CD14-positive monocyte (primary cell): ENCODE measurements around the gene PSME1. TPM values are rescaled to one million over a fixed set of nuclear protein-coding genes. Genes with fewer than 3 reads are reported as not detected.

Source experiments
- DNase-seq, 3 donors: peaks; one replicate each; pipeline ENCODE4 v3.0.0-alpha.2; 2011 to 2022
- H2AFZ ChIP-seq: 2 replicates; pipeline ENCODE4 v1.6.0; 2012; ENCODE audit warnings: mild to moderate bottlenecking, low read depth, low read length, inconsistent platforms; ENCODE audit not compliant: insufficient read depth, poor library complexity, severe bottlenecking
- H3K27ac ChIP-seq, 2 donors: 1 replicate in 1 of 2; 2 replicates in 1 of 2; pipeline ENCODE4 v1.5.1; 2012 to 2013; ENCODE audit warnings: low read length in 2 of 2, control low read depth in 1 of 2, inconsistent platforms in 1 of 2, low read depth in 1 of 2, mild to moderate bottlenecking in 1 of 2
- H3K27me3 ChIP-seq, 2 donors: one replicate each; pipeline versions ENCODE4 v1.6.0 to v1.6.1; 2011 to 2013; ENCODE audit warnings: low read length in 2 of 2; ENCODE audit not compliant: control insufficient read depth in 2 of 2, insufficient read depth in 2 of 2
- H3K36me3 ChIP-seq, 2 donors: replicated peaks in 1 of 2; 1 replicate in 1 of 2; 2 replicates in 1 of 2; pipeline versions ENCODE4 v1.5.1 to v1.6.1; 2012 to 2013; ENCODE audit warnings: low read length in 2 of 2, control low read depth in 1 of 2, inconsistent platforms in 1 of 2, mild to moderate bottlenecking in 1 of 2; ENCODE audit not compliant: insufficient read depth in 2 of 2, control insufficient read depth in 1 of 2
- H3K4me1 ChIP-seq, 2 donors: 1 replicate in 1 of 2; 2 replicates in 1 of 2; pipeline versions ENCODE4 v1.5.1 to v1.6.1; 2012 to 2013; ENCODE audit warnings: low read length in 2 of 2, control low read depth in 1 of 2, inconsistent platforms in 1 of 2, mild to moderate bottlenecking in 1 of 2, moderate library complexity in 1 of 2; ENCODE audit not compliant: insufficient read depth in 2 of 2, control insufficient read depth in 1 of 2
- H3K4me2 ChIP-seq: replicated peaks from 2 replicates; pipeline ENCODE3; 2012; ENCODE audit warnings: low read length, moderate library complexity, mild to moderate bottlenecking; ENCODE audit not compliant: poor library complexity, severe bottlenecking; ENCODE audit errors: extremely low read depth
- H3K4me3 ChIP-seq, 3 experiments: fragments of 200-600 bp in 1 of 3; sonication (generic) in 1 of 3; replicated peaks in 1 of 3; 1 replicate in 2 of 3; 2 replicates in 1 of 3; pipeline ENCODE4 v1.5.1; 2011 to 2013; ENCODE audit warnings: low read length in 3 of 3, mild to moderate bottlenecking in 3 of 3, control low read depth in 2 of 3, low read depth in 2 of 3, inconsistent platforms in 1 of 3, moderate library complexity in 1 of 3
- H3K79me2 ChIP-seq: 2 replicates; pipeline ENCODE4 v1.6.0; 2012; ENCODE audit warnings: mild to moderate bottlenecking, control low read depth, inconsistent platforms, low read length, moderate library complexity; ENCODE audit not compliant: insufficient read depth
- H3K9ac ChIP-seq: 2 replicates; pipeline ENCODE4 v1.6.0; 2017; ENCODE audit warnings: low read length, mild to moderate bottlenecking; ENCODE audit not compliant: insufficient read depth, poor library complexity, severe bottlenecking
- H3K9me3 ChIP-seq, 2 donors: replicated peaks in 1 of 2; 1 replicate in 1 of 2; 2 replicates in 1 of 2; pipeline versions ENCODE4 v1.5.1 to v1.6.1; 2012 to 2013; ENCODE audit warnings: low read length in 2 of 2, control low read depth in 1 of 2; ENCODE audit not compliant: control insufficient read depth in 1 of 2, insufficient read depth in 1 of 2
- H4K20me1 ChIP-seq: 2 replicates; pipeline ENCODE4 v1.6.0; 2012; ENCODE audit warnings: mild to moderate bottlenecking, low read length, control low read depth, moderate library complexity; ENCODE audit not compliant: insufficient read depth
- H3K27ac Mint-ChIP-seq, 7 donors: one replicate each; pipeline ENCODE4 v1.8.0; 2020; ENCODE audit warnings: mild to moderate bottlenecking in 7 of 7, mixed read lengths in 7 of 7, moderate library complexity in 6 of 7, inconsistent platforms in 2 of 7
- H3K27me3 Mint-ChIP-seq, 3 donors: one replicate each; pipeline ENCODE4 v1.8.0; 2021 to 2022; ENCODE audit warnings: low read depth in 3 of 3, mild to moderate bottlenecking in 3 of 3, mixed read lengths in 3 of 3, moderate library complexity in 3 of 3, inconsistent platforms in 1 of 3
- H3K36me3 Mint-ChIP-seq, 2 donors: one replicate each; pipeline ENCODE4 v1.8.0; 2020; ENCODE audit warnings: mixed read lengths in 2 of 2, inconsistent platforms in 1 of 2, mild to moderate bottlenecking in 1 of 2
- H3K4me1 Mint-ChIP-seq: one replicate; pipeline ENCODE4 v1.8.0; 2020; ENCODE audit warnings: mild to moderate bottlenecking, mixed read lengths
- H3K4me3 Mint-ChIP-seq, 2 donors: one replicate each; pipeline ENCODE4 v1.8.0; 2020; ENCODE audit warnings: mild to moderate bottlenecking in 2 of 2, mixed read lengths in 2 of 2, moderate library complexity in 1 of 2
- H3K9me3 Mint-ChIP-seq, 7 donors: one replicate each; pipeline ENCODE4 v1.8.0; 2020 to 2022; ENCODE audit warnings: mixed read lengths in 7 of 7, mild to moderate bottlenecking in 6 of 7, moderate library complexity in 6 of 7, inconsistent platforms in 2 of 7
- CTCF ChIP-seq: fragments of 200-600 bp; IDR thresholded peaks from one replicate; pipeline ENCODE4 v1.8.0; 2022; ENCODE audit warnings: antibody characterized with exemption, mild to moderate bottlenecking
- WGBS: methylation state at CpG from one replicate; pipeline ENCODE4 v1.1.5; 2013; ENCODE audit warnings: missing lambda C conversion rate; ENCODE audit not compliant: insufficient coverage; 5-methylcytosine and 5-hydroxymethylcytosine counted together
- intact Hi-C, 2 donors: fragments of 100-400 bp; cut with micrococcal nuclease; formaldehyde crosslinking; loops; one replicate each; pipeline versions ENCODE4 v1.15.0 to v1.15.1; 2023
- polyA plus RNA-seq, 3 donors: library from polyadenylated mRNA; depleted of rRNA in 1 of 3; unstranded in 2 of 3; stranded (reverse) in 1 of 3; fragments of 300-500 nt in 2 of 3; fragments of >200 nt in 1 of 3; fragmentation: Illumina TruSeq in 2 of 3; gene quantifications; 1 replicate in 2 of 3; 2 replicates in 1 of 3; pipeline ENCODE4 v1.2.3, GENCODE V29; 2012 to 2021

PSME1 gene
- polyA plus RNA-seq, 3 donors: 435 to 759 (median 729) TPM

- TF ChIP-seq CTCF: no peak
- peak overlapping the region; percentile 98 to 99 for H3K4me3 Mint-ChIP-seq
- WGBS: no CpG with 5 or more reads among the region's 2 CpGs
- peaks cover 43 to 46% of the 10 kb centered on the region in 2 donors for H3K36me3 Mint-ChIP-seq
- Histone ChIP-seq H2AFZ (no peak overlapping the region), H3K27me3 (no peaks in the 10 kb centered on the region), H3K36me3 (peaks cover 30 to 42% of the 10 kb centered on the region in 2 donors), H3K4me1 (peaks cover 40 to 56% of the 10 kb centered on the region in 2 donors), H3K4me3 (peak overlapping the region in 2 of 3 experiments; percentile 84 to 100), H3K9ac (no peak overlapping the region), H3K79me2 (peaks cover 70% of the 10 kb centered on the region), H3K9me3 (no peaks in the 10 kb centered on the region), H3K27ac (peak overlapping the region in 1 of 2 donors; percentile 84), H3K4me2 (peak overlapping the region; percentile 98), H4K20me1 (peaks cover 59% of the 10 kb centered on the region)
- no peaks in the 10 kb centered on the region for H3K9me3 Mint-ChIP-seq
- intact Hi-C loops: no loop called here
- H3K4me1 Mint-ChIP-seq: peaks cover 55% of the 10 kb centered on the region
- DNase-seq: no peak
- H3K27ac Mint-ChIP-seq: peak overlapping the region in 5 of 7 donors; percentile 14 to 99 (median 96)
- peaks cover 0 to 2% (median 1%) of the 10 kb centered on the region in 3 donors for H3K27me3 Mint-ChIP-seq
Observed at GRCh38 chr14:24145219-24145618, 9.2 kb downstream of the PSME1 start.

- 0% methylated on average over 2 of the region's 9 CpGs for WGBS
- peaks cover 48% of the 10 kb centered on the region for H3K4me1 Mint-ChIP-seq
Observed at GRCh38 chr14:24145690-24146452, 9.9 kb downstream of the PSME1 start.

More at GRCh38 chr14:24145690-24146452, 9.9 kb downstream of the PSME1 start:
- Histone ChIP-seq H3K27me3 (no peaks in the 10 kb centered on the region), H3K79me2 (peaks cover 70% of the 10 kb centered on the region), H3K27ac (peak overlapping the region; percentile 84 to 89), H3K36me3 (peaks cover 36 to 49% of the 10 kb centered on the region in 2 donors), H4K20me1 (peaks cover 59% of the 10 kb centered on the region), H3K4me1 (peaks cover 34 to 50% of the 10 kb centered on the region in 2 donors), H2AFZ (peak overlapping the region; percentile 93), H3K9ac (peak overlapping the region; percentile 93), H3K9me3 (no peaks in the 10 kb centered on the region), H3K4me3 (peak overlapping the region; percentile 84 to 100 (median 89)), H3K4me2 (peak overlapping the region; percentile 98)
- Mint-ChIP-seq H3K9me3 (no peaks in the 10 kb centered on the region), H3K27me3 (peaks cover 0 to 2% (median 0%) of the 10 kb centered on the region in 3 donors), H3K36me3 (peaks cover 50 to 52% of the 10 kb centered on the region in 2 donors), H3K27ac (peak overlapping the region; percentile 95 to 99 (median 97)), H3K4me3 (peak overlapping the region; percentile 98 to 99)
- intact Hi-C loops: loop anchor here in 1 of 2 donors (2.0 kb wide), 1 partner anchor 15 kb away; the partner anchor contains the start of gene IRF9
- no peak for TF ChIP-seq CTCF
- peak in 2 of 3 donors; percentile 29 to 76 for DNase-seq
